ENCODE results near the gene ACCSL. TPM values are rescaled to one million over a fixed set of nuclear protein-coding genes. Genes with fewer than 3 reads are reported as not detected.
A peak's percentile ranks its signal among the peaks of the same experiment; 100 is the strongest.

The ACCSL gene
- total RNA-seq, 1 donor from 2014 or later: not detected

DNA sequence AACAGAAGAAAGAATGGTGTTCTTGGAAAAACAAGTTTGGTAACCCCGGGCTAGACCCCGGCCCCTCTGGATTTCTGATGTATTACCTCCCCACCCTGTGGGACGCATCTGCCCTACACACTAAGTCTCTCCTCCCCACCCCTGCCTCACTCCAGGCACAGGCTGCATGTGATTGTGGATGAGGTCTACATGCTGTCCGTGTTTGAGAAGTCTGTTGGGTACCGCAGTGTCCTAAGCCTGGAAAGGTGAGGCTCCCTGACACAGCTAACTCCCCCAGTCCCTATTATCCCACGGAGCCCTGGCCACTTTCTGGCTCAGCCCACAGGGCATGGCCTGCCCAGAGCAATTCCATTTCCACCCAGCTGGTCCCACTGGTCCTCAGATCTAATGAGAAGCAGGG, 31.6 kb downstream of the ACCSL start:
- Mint-ChIP-seq H3K4me1 (ENCODE audit: unreplicated experiment) (no peaks in the 10 kb centered on the region), H3K9me3 (no peaks in the 10 kb centered on the region), H3K27ac (no peak overlapping the region), H3K4me3 (no peak overlapping the region), H3K36me3 (peaks cover 10% of the 10 kb centered on the region), H3K27me3 (no peaks in the 10 kb centered on the region)
- DNase-seq (ENCODE audit: extremely low spot score, unreplicated experiment): peak; percentile 63
- TF ChIP-seq CTCF (conservative IDR thresholded peaks at IDR 0.05): no peak

DNA sequence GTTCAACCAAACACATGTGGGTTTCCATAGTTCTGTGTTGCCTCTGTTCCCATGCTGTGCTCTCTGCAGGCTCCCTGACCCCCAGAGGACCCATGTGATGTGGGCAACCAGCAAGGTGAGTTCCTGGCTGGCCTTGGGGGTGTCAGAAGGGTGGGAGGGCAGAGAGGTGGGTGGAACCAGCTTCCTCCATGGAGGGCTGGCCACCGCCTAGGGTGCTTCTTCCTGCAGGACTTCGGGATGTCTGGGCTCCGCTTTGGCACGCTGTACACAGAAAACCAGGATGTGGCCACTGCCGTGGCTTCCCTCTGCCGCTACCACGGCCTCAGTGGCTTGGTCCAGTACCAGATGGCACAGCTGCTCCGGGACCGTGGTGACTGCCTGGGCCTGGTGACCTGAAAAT, 33.2 kb downstream of the ACCSL start:
- peaks cover 14% of the 10 kb centered on the region for H3K36me3 Mint-ChIP-seq
- H3K4me3 Mint-ChIP-seq: no peak overlapping the region
- no peak for TF ChIP-seq CTCF (conservative IDR thresholded peaks at IDR 0.05)
- H3K27ac Mint-ChIP-seq: no peak overlapping the region
- H3K27me3 Mint-ChIP-seq: no peaks in the 10 kb centered on the region
- H3K9me3 Mint-ChIP-seq: no peaks in the 10 kb centered on the region
- DNase-seq (ENCODE audit: extremely low spot score, unreplicated experiment): peak; percentile 60
- no peaks in the 10 kb centered on the region for H3K4me1 Mint-ChIP-seq (ENCODE audit: unreplicated experiment)

GRCh38 chr11:44082645-44083044, 34.9 kb downstream of the ACCSL start:
- no peak for TF ChIP-seq CTCF (conservative IDR thresholded peaks at IDR 0.05)
- DNase-seq (ENCODE audit: extremely low spot score, unreplicated experiment): no peak
- Mint-ChIP-seq H3K9me3 (no peaks in the 10 kb centered on the region), H3K4me1 (ENCODE audit: unreplicated experiment) (no peaks in the 10 kb centered on the region), H3K4me3 (no peak overlapping the region), H3K27ac (no peak overlapping the region), H3K36me3 (peaks cover 16% of the 10 kb centered on the region), H3K27me3 (no peaks in the 10 kb centered on the region)

DNA sequence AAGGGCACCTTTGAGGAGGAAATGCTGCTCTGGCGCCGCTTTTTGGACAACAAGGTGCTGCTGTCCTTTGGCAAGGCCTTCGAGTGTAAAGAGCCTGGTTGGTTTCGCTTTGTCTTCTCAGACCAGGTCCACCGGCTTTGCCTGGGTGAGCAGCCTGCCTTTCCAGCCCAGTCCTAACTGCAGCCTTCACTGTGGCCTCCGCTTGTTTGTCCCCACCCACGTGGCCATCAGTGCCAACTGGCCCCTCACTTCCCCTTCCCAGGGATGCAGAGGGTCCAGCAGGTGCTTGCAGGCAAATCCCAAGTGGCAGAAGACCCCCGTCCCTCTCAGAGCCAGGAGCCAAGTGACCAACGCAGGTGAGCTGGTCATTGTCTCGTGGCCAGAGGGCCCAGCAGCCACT, 35.7 kb downstream of the ACCSL start:
- no peak overlapping the region for H3K27ac Mint-ChIP-seq

GRCh38 chr11:44083906-44084305, 36.1 kb downstream of the ACCSL start:
- H3K9me3 Mint-ChIP-seq: peaks cover 4% of the 10 kb centered on the region
- no peak overlapping the region for H3K27ac Mint-ChIP-seq
- H3K27me3 Mint-ChIP-seq: no peaks in the 10 kb centered on the region
- no peak overlapping the region for H3K4me3 Mint-ChIP-seq
- peaks cover 22% of the 10 kb centered on the region for H3K36me3 Mint-ChIP-seq
- no peak for TF ChIP-seq CTCF (conservative IDR thresholded peaks at IDR 0.05)
- no peaks in the 10 kb centered on the region for H3K4me1 Mint-ChIP-seq (ENCODE audit: unreplicated experiment)
- no peak for DNase-seq (ENCODE audit: extremely low spot score, unreplicated experiment)

More for the DNA sequence above, 35.7 kb downstream of the ACCSL start:
- peak; percentile 64 for DNase-seq (ENCODE audit: extremely low spot score, unreplicated experiment)
- no peak for TF ChIP-seq CTCF (conservative IDR thresholded peaks at IDR 0.05)
- Mint-ChIP-seq H3K4me1 (ENCODE audit: unreplicated experiment) (no peaks in the 10 kb centered on the region), H3K27me3 (no peaks in the 10 kb centered on the region), H3K36me3 (peaks cover 18% of the 10 kb centered on the region), H3K4me3 (no peak overlapping the region), H3K9me3 (no peaks in the 10 kb centered on the region)

- Mint-ChIP-seq H3K27ac (no peak overlapping the region), H3K36me3 (peaks cover 23% of the 10 kb centered on the region), H3K9me3 (peaks cover 7% of the 10 kb centered on the region), H3K27me3 (no peaks in the 10 kb centered on the region), H3K4me1 (ENCODE audit: unreplicated experiment) (no peaks in the 10 kb centered on the region), H3K4me3 (no peak overlapping the region)
- peak; percentile 16 for DNase-seq (ENCODE audit: extremely low spot score, unreplicated experiment)
- no peak for TF ChIP-seq CTCF (conservative IDR thresholded peaks at IDR 0.05)
Observed at GRCh38 chr11:44085330-44085729, 37.5 kb downstream of the ACCSL start.
